Raji (cell line): Measurements from ENCODE around the gene HYCC2.

Source experiments
- POLR2A ChIP-seq: IDR thresholded peaks from 2 replicates; pipeline ENCODE4 v1.6.1; 2011; ENCODE audit warnings: low read depth, low read length, control low read depth; ENCODE audit not compliant: insufficient read depth

Gene HYCC2

DNA sequence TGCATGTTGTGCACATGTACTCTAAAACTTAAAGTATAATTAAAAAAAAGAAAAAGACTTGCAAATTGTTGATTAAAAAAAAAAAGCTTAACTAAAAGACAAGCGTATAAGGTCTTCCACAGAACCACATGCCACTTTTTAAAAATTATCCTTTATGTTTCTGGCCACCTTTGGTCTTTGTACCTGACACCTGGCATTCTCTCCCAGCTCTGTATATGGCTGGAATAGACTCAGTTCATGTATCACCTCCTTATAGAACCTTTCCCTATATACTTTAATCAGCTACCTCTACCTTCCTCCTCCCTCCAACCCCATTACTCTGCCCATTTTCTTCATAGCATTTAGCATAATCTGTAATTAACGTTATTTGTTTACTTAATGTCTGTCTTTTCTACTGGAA lies 32.6 kb downstream of the HYCC2 start:
- no peak for TF ChIP-seq POLR2A

DNA sequence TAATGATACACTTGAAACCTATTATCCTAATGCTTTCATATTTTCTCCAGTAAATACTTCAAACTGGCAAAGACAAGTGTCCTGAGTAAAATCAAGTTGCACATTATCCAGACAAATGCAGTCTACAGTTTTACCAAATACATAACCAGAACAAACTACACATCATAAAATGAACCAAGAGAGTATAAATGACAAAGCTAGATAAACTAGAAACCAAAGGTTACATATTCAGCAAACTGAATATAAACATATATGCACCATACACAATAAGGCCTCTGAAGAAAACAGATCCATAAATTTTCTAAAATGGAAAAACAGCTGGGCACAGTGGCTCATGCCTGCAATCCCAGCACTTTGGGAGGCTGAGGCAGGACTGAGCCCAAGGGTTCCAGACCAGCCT lies 47.0 kb downstream of the HYCC2 start:
- no peak for TF ChIP-seq POLR2A

DNA sequence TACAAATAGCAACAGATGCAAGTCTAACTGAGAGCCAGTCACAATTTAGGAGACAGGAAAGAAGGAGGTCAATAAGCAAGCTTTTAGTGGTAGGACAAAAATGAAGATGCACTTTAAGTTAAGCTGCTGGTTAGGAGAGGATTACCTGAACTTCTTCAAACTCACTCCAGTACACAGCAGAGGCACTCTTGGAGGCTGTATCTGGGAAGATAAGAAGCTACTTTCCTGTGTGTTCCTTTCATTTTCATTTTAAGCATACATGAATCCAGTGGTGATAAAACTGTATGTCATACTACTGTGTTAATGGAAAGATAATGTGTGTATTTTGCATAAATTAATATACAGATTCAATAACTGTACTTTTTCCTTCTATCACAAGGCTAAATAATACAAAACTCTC lies 49.6 kb downstream of the HYCC2 start:
- TF ChIP-seq POLR2A = no peak
